HepG2 (cell line): Measurements from ENCODE around the gene FFAR2. TPM values are rescaled to one million over a fixed set of nuclear protein-coding genes. Genes with fewer than 3 reads are reported as not detected.

Experiments
- ATAC-seq: fragments of 200-7000 bp; cut with Tn5 transposase; 3 replicates; pipeline ENCODE4 v1.9.1; 2020; ENCODE audit warnings: mild to moderate bottlenecking, moderate library complexity
- BruUV-seq: library from RNA; stranded (reverse); fragments of 400-500 nt; replicated peaks from 2 replicates; lab custom pipeline; 2021; lab: Mats Ljungman, UMichigan
- CTCF ChIA-PET: fragments of 300-600 bp; formaldehyde crosslinking; extraction: SDS; loops from one replicate; lab custom pipeline; 2021; ENCODE audit warnings: low total read pairs, inconsistent platforms, low intra/inter-chr PET ratio; lab: Yijun Ruan, JAX
- POLR2A ChIA-PET: fragments of 350-600 bp; sonication (Branson Sonifier 250); formaldehyde crosslinking; loops from one replicate; lab custom pipeline; 2020; ENCODE audit warnings: antibody characterized with exemption, inconsistent platforms; lab: Yijun Ruan, JAX
- DNase-seq: peaks from one replicate; pipeline ENCODE4 v3.0.0-alpha.2; 2015; ENCODE audit warnings: low spot score
- FAIRE-seq: peaks from 3 replicates; lab custom pipeline; 2011; peaks lifted over from hg19 to GRCh38; lab: Jason Lieb, UNC
- H2AFZ ChIP-seq: one replicate; pipeline ENCODE4 v1.6.1; 2011; ENCODE audit warnings: low read length, inconsistent platforms
- H3K27ac ChIP-seq: fragments of 300-600 bp; 3 replicates; pipeline ENCODE4 v1.8.0; 2011; ENCODE audit warnings: mixed run types, mild to moderate bottlenecking, mixed read lengths, low read length, inconsistent platforms; ENCODE audit not compliant: insufficient read depth; ENCODE audit errors: extremely low read length
- H3K27me3 ChIP-seq, 2 experiments: fragments of 200-600 bp in 1 of 2; 2 replicates in 1 of 2; 3 replicates in 1 of 2; pipeline versions ENCODE4 v1.6.0 to v1.8.0; 2011; ENCODE audit warnings: low read length in 2 of 2, mild to moderate bottlenecking in 2 of 2, moderate library complexity in 2 of 2, inconsistent platforms in 1 of 2; ENCODE audit not compliant: insufficient read depth in 2 of 2, control insufficient read depth in 1 of 2
- H3K36me3 ChIP-seq, 2 experiments: fragments of 200-600 bp in 1 of 2; replicated peaks in 1 of 2; 2 replicates in 1 of 2; 3 replicates in 1 of 2; pipeline versions ENCODE4 v1.5.1 to v1.8.0; 2011; ENCODE audit warnings: low read length in 2 of 2, inconsistent platforms in 1 of 2; ENCODE audit not compliant: insufficient read depth in 2 of 2, control insufficient read depth in 1 of 2
- H3K4me1 ChIP-seq: 2 replicates; pipeline ENCODE4 v1.5.1; 2012; ENCODE audit warnings: low read length, inconsistent platforms; ENCODE audit not compliant: insufficient read depth
- H3K4me2 ChIP-seq: 2 replicates; pipeline ENCODE4 v1.6.0; 2011; ENCODE audit warnings: low read depth, low read length, inconsistent platforms
- H3K4me3 ChIP-seq, 3 experiments: fragments of 200-600 bp in 1 of 3; sonication (generic), shearing (Covaris generic) in 1 of 3; replicated peaks in 1 of 3; 2 replicates each; pipeline ENCODE4 v1.5.1; 2011 to 2016; ENCODE audit warnings: low read length in 3 of 3, inconsistent platforms in 2 of 3, low read depth in 2 of 3, mild to moderate bottlenecking in 2 of 3, control low read depth in 1 of 3, mixed read lengths in 1 of 3; ENCODE audit not compliant: insufficient read depth in 1 of 3
- H3K79me2 ChIP-seq: one replicate; pipeline ENCODE4 v1.6.1; 2011; ENCODE audit warnings: low read length, inconsistent platforms; ENCODE audit not compliant: insufficient read depth
- H3K9ac ChIP-seq: 2 replicates; pipeline ENCODE4 v1.6.0; 2011; ENCODE audit warnings: mild to moderate bottlenecking, low read depth, low read length, inconsistent platforms; ENCODE audit not compliant: insufficient read depth
- H3K9me3 ChIP-seq: 2 replicates; pipeline ENCODE4 v1.5.1; 2012; ENCODE audit warnings: mild to moderate bottlenecking, low read length
- H4K20me1 ChIP-seq: 2 replicates; pipeline ENCODE4 v1.6.0; 2011; ENCODE audit warnings: inconsistent platforms, mild to moderate bottlenecking, low read length, moderate library complexity; ENCODE audit not compliant: insufficient read depth
- CREB3 ChIP-seq: sonication (generic); formaldehyde crosslinking; IDR thresholded peaks from 2 replicates; pipeline ENCODE4 v1.5.0; 2020; ENCODE audit warnings: missing genetic modification reagents
- CSRNP1 ChIP-seq: sonication (generic); formaldehyde crosslinking; IDR thresholded peaks from 2 replicates; pipeline ENCODE4 v1.8.1; 2023; ENCODE audit warnings: mild to moderate bottlenecking, missing genetic modification reagents
- FLYWCH1 ChIP-seq: sonication (generic); formaldehyde crosslinking; IDR thresholded peaks from 2 replicates; pipeline ENCODE4 v1.8.1; 2023; ENCODE audit warnings: mild to moderate bottlenecking, missing genetic modification reagents
- FOXO4 ChIP-seq: sonication (generic); formaldehyde crosslinking; conservative IDR thresholded peaks from 2 replicates; pipeline ENCODE4 v1.8.1; 2023; ENCODE audit warnings: missing genetic modification reagents
- GPBP1L1 ChIP-seq: sonication (generic); formaldehyde crosslinking; IDR thresholded peaks from 2 replicates; pipeline ENCODE4 v1.5.0; 2020; ENCODE audit warnings: mild to moderate bottlenecking, missing genetic modification reagents
- HNF1B ChIP-seq: sonication (generic); formaldehyde crosslinking; IDR thresholded peaks from 2 replicates; pipeline ENCODE4 v1.5.1; 2020; ENCODE audit warnings: mild to moderate bottlenecking, moderate library complexity, missing genetic modification reagents
- MZF1 ChIP-seq: sonication (generic); formaldehyde crosslinking; IDR thresholded peaks from 2 replicates; pipeline ENCODE4 v1.8.1; 2023; ENCODE audit warnings: mild to moderate bottlenecking, missing genetic modification reagents, borderline replicate concordance
- ZFX ChIP-seq: sonication (generic); formaldehyde crosslinking; IDR thresholded peaks from 2 replicates; pipeline ENCODE4 v1.4.0; 2020; ENCODE audit warnings: mild to moderate bottlenecking, low read depth, missing genetic modification reagents, moderate library complexity
- WGBS: methylation state at CpG from one replicate; pipeline ENCODE4 v1.1.6; 2017; ENCODE audit warnings: low lambda C conversion rate; 5-methylcytosine and 5-hydroxymethylcytosine counted together
- in situ Hi-C: cut with HindIII; loops from 2 replicates; pipeline ENCODE4 v1.10.0; 2017; ENCODE audit warnings: low pct_unique_long_range_greater_than_20kb; ENCODE audit not compliant: extremely low pct_ligation_motif_present
- intact Hi-C: fragments of 100-400 bp; cut with micrococcal nuclease; formaldehyde crosslinking; loops from one replicate; pipeline ENCODE4 v1.10.0; 2022; ENCODE audit not compliant: unreplicated experiment
- polyA plus RNA-seq, 8 experiments: library from polyadenylated mRNA; depleted of rRNA in 3 of 8; stranded (reverse) in 7 of 8; unstranded in 1 of 8; fragments of >200 nt; fragmentation: Illumina TruSeq in 4 of 8; extraction: Trizol in 4 of 8; gene quantifications; 2 replicates each; pipeline versions ENCODE4 v1.2.1 to v1.2.3, GENCODE V29; 2011 to 2016; ENCODE audit warnings: low read depth in 4 of 8, missing spikeins in 1 of 8, mixed read lengths in 1 of 8; ENCODE audit not compliant: insufficient read depth in 1 of 8
- total RNA-seq, 5 experiments: library from RNA; depleted of rRNA; stranded (reverse); fragments of >200 nt; fragmentation: Illumina TruSeq; extraction: Trizol; gene quantifications; 2 replicates each; pipeline ENCODE4 v1.2.3, GENCODE V29; 2016; ENCODE audit warnings: low read depth in 1 of 5

Gene FFAR2
- total and polyA plus RNA-seq, 2 of the 13 experiments (the other 11 are each of a cell fraction or from before 2014, with no cell fraction given): 0.12 TPM; not detected in 1

- ATAC-seq: no peak
- POLR2A ChIA-PET: no interaction called here
- WGBS: 78% methylated on average over 5 of the region's 7 CpGs
These were observed 31.7 kb upstream of the FFAR2 start for GRCh38 chr19:35416331-35416730.

GRCh38 chr19:35417278-35417677 is 30.8 kb upstream of the FFAR2 start:
- POLR2A ChIA-PET: interaction anchor here (0.5 kb wide), 1 partner anchor 26 kb away, joined by 3 read pairs; no protein-coding TSS in a partner anchor

More at GRCh38 chr19:35416331-35416730, 31.7 kb upstream of the FFAR2 start:
- H3K27ac ChIP-seq: no peak overlapping the region
- H2AFZ ChIP-seq: no peak overlapping the region
- CTCF ChIA-PET: no interaction called here
- no peak for TF ChIP-seq HNF1B (CRISPR knock-in tag)
- FAIRE-seq (no peak), DNase-seq (no peak)
- H3K4me2 ChIP-seq: no peak overlapping the region
- peaks cover 0 to 4% of the 10 kb centered on the region in 2 experiments; a peak in 3 of 5 replicates for H3K27me3 ChIP-seq
- no TSS peak for BruUV-seq
- H3K36me3 ChIP-seq: no peaks in the 10 kb centered on the region
- H3K9me3 ChIP-seq: no peaks in the 10 kb centered on the region
- no peak overlapping the region for H3K9ac ChIP-seq
- intact Hi-C loops (no loop called here), in situ Hi-C loops (no loop called here)
- H3K79me2 ChIP-seq: no peaks in the 10 kb centered on the region
- peaks cover 58% of the 10 kb centered on the region for H3K4me1 ChIP-seq
- H3K4me3 ChIP-seq: no peak overlapping the region
- no peaks in the 10 kb centered on the region for H4K20me1 ChIP-seq

More at GRCh38 chr19:35417278-35417677, 30.8 kb upstream of the FFAR2 start:
- no peaks in the 10 kb centered on the region for H3K9me3 ChIP-seq
- in situ Hi-C loops (no loop called here), intact Hi-C loops (no loop called here)
- CTCF ChIA-PET: no interaction called here
- 92% methylated on average over 2 of the region's 2 CpGs for WGBS
- TF ChIP-seq ZFX (CRISPR knock-in tag): no peak
- TF ChIP-seq MZF1 (CRISPR knock-in tag): no peak
- no peak for TF ChIP-seq CREB3
- TF ChIP-seq FLYWCH1 (CRISPR knock-in tag): no peak
- TF ChIP-seq CSRNP1 (CRISPR knock-in tag): no peak
- TF ChIP-seq GPBP1L1 (CRISPR knock-in tag): no peak
- TF ChIP-seq FOXO4 (CRISPR knock-in tag): no peak
- ATAC-seq (no peak), DNase-seq (no peak), FAIRE-seq (no peak)
- no peak overlapping the region for H3K4me2 ChIP-seq
- no peaks in the 10 kb centered on the region for H3K79me2 ChIP-seq
- H3K36me3 ChIP-seq: no peaks in the 10 kb centered on the region
- H3K9ac ChIP-seq: no peak overlapping the region
- H3K4me1 ChIP-seq: peaks cover 63% of the 10 kb centered on the region
- H3K27me3 ChIP-seq: no peaks in the 10 kb centered on the region; a peak in 1 of 5 replicates
- no peaks in the 10 kb centered on the region for H4K20me1 ChIP-seq
- H3K4me3 ChIP-seq: no peak overlapping the region
- BruUV-seq: no TSS peak
- no peak overlapping the region for H3K27ac ChIP-seq
- no peak overlapping the region for H2AFZ ChIP-seq
